Measurements from ENCODE around the gene BPGM.

DNA sequence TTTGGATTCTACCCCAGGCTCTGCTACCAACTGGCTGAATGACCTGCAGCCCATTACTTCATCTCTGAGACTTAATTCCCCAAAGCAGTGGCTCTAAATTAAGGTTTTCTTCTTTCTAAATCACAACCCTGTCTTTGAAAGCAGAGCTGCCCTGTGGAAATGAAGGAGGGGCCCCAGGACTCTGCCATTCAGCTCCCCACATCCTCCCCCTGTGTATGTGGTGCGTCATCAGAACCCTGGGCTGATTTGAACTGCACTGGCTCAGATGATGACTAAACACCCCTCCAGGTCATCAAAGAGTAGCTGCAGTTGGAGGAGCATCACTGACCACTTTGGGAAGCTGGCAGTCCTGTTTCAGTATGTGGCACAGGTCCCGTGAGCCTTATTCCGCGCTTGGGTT is 46.6 kb downstream of the BPGM start:
- TF ChIP-seq, protein P1, sequence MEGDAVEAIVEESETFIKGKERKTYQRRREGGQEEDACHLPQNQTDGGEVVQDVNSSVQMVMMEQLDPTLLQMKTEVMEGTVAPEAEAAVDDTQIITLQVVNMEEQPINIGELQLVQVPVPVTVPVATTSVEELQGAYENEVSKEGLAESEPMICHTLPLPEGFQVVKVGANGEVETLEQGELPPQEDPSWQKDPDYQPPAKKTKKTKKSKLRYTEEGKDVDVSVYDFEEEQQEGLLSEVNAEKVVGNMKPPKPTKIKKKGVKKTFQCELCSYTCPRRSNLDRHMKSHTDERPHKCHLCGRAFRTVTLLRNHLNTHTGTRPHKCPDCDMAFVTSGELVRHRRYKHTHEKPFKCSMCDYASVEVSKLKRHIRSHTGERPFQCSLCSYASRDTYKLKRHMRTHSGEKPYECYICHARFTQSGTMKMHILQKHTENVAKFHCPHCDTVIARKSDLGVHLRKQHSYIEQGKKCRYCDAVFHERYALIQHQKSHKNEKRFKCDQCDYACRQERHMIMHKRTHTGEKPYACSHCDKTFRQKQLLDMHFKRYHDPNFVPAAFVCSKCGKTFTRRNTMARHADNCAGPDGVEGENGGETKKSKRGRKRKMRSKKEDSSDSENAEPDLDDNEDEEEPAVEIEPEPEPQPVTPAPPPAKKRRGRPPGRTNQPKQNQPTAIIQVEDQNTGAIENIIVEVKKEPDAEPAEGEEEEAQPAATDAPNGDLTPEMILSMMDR (IDR thresholded peaks at IDR 0.05): no peak
- TF ChIP-seq POLR2AphosphoS5 (IDR thresholded peaks at IDR 0.05) (no peak), POLR2A (IDR thresholded peaks at IDR 0.05) (no peak)

Measured in suprapubic skin (tissue), 4 donors.